Gastrocnemius medialis (tissue), 4 donors: Measurements from ENCODE around the gene KIF7. TPM values are rescaled to one million over a fixed set of nuclear protein-coding genes. Genes with fewer than 3 reads are reported as not detected.

Experiments used
- ATAC-seq, 2 donors: fragments of 150-250 bp; one replicate each; pipeline ENCODE4 v1.9.1; 2016
- DNase-seq, 2 donors: peaks; one replicate each; pipeline ENCODE4 v3.0.0-alpha.2; 2019
- H3K27ac ChIP-seq, 4 donors: fragments of 200-600 bp; sonication (generic); 1 replicate in 1 of 4; 2 replicates in 3 of 4; pipeline ENCODE4 v1.5.1; 2016 to 2018; ENCODE audit warnings: mild to moderate bottlenecking in 2 of 4, moderate library complexity in 1 of 4
- H3K27me3 ChIP-seq, 3 donors: fragments of 200-600 bp; sonication (generic) in 2 of 3; 1 replicate in 1 of 3; 2 replicates in 2 of 3; pipeline versions ENCODE4 v1.5.1 to v1.6.0; 2016 to 2019; ENCODE audit warnings: mild to moderate bottlenecking in 1 of 3, moderate library complexity in 1 of 3
- H3K36me3 ChIP-seq, 2 donors: fragments of 200-600 bp; sonication (generic) in 1 of 2; one replicate each; pipeline ENCODE4 v1.5.1; 2017 to 2018
- H3K4me1 ChIP-seq, 2 donors: fragments of 200-600 bp; sonication (generic) in 1 of 2; one replicate each; pipeline ENCODE4 v1.5.1; 2016 to 2017; ENCODE audit warnings: mild to moderate bottlenecking in 2 of 2
- H3K4me3 ChIP-seq, 4 donors: fragments of 200-600 bp; sonication (generic) in 3 of 4; 1 replicate in 1 of 4; 2 replicates in 3 of 4; pipeline ENCODE4 v1.5.1; 2016 to 2019; ENCODE audit warnings: mild to moderate bottlenecking in 2 of 4
- H3K9me3 ChIP-seq, 3 donors: fragments of 200-600 bp; sonication (generic) in 2 of 3; 1 replicate in 1 of 3; 2 replicates in 2 of 3; pipeline ENCODE4 v1.5.1; 2016 to 2019
- POLR2A ChIP-seq, 2 donors: fragments of 450-650 bp; IDR thresholded peaks; one replicate each; pipeline ENCODE4 v1.6.1; 2017; ENCODE audit warnings: antibody characterized with exemption in 2 of 2, mild to moderate bottlenecking in 2 of 2, moderate library complexity in 2 of 2
- in situ Hi-C, 4 donors: fragments of 200-750 bp; cut with MboI; loops; one replicate each; pipeline versions ENCODE4 v1.15.0 to v1.8.0; 2017; ENCODE audit warnings: low sequenced_read_pairs in 4 of 4
- intact Hi-C: fragments of 100-400 bp; cut with DNase I; formaldehyde crosslinking; loops from one replicate; pipeline ENCODE4 v1.15.1; 2023; ENCODE audit warnings: low total_unique reads
- total RNA-seq, 4 donors: library from RNA; depleted of rRNA; stranded (reverse); fragments of >200 nt; gene quantifications; one replicate each; pipeline versions ENCODE4 v1.1.0 to v1.2.3, GENCODE V29; 2016
- TF ChIP-seq, protein P1 (sequence below), 5 experiments: fragments of 450-650 bp in 3 of 5; fragments of 200-600 bp in 2 of 5; sonication (generic) in 2 of 5; IDR thresholded peaks in 4 of 5; conservative IDR thresholded peaks in 1 of 5; 1 replicate in 4 of 5; 2 replicates in 1 of 5; pipeline ENCODE4 v1.5.1; 2016 to 2019; ENCODE audit warnings: antibody characterized with exemption in 5 of 5, mild to moderate bottlenecking in 3 of 5, moderate library complexity in 3 of 5

Gene KIF7
- total RNA-seq, 4 donors from 2014 or later, result 0.19 to 0.66 (median 0.61) TPM

GRCh38 chr15:89657686-89658200 lies 2.5 kb upstream of the KIF7 start:
- Histone ChIP-seq H3K27me3 (peaks cover 3 to 15% (median 8%) of the 10 kb centered on the region in 3 donors), H3K4me1 (peaks cover 9 to 11% of the 10 kb centered on the region in 2 donors), H3K9me3 (no peaks in the 10 kb centered on the region), H3K36me3 (no peaks in the 10 kb centered on the region), H3K27ac (no peak overlapping the region), H3K4me3 (no peak overlapping the region)
- ATAC-seq (no peak), DNase-seq (no peak)
- in situ Hi-C loops, result no loop called here
- intact Hi-C loops, result no loop called here
- TF ChIP-seq POLR2A (IDR thresholded peaks at IDR 0.05), result no peak
- TF ChIP-seq, protein P1, sequence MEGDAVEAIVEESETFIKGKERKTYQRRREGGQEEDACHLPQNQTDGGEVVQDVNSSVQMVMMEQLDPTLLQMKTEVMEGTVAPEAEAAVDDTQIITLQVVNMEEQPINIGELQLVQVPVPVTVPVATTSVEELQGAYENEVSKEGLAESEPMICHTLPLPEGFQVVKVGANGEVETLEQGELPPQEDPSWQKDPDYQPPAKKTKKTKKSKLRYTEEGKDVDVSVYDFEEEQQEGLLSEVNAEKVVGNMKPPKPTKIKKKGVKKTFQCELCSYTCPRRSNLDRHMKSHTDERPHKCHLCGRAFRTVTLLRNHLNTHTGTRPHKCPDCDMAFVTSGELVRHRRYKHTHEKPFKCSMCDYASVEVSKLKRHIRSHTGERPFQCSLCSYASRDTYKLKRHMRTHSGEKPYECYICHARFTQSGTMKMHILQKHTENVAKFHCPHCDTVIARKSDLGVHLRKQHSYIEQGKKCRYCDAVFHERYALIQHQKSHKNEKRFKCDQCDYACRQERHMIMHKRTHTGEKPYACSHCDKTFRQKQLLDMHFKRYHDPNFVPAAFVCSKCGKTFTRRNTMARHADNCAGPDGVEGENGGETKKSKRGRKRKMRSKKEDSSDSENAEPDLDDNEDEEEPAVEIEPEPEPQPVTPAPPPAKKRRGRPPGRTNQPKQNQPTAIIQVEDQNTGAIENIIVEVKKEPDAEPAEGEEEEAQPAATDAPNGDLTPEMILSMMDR (IDR thresholded peaks at IDR 0.05 in 4 of 5, conservative IDR thresholded peaks at IDR 0.05 in 1 of 5), result no peak

DNA sequence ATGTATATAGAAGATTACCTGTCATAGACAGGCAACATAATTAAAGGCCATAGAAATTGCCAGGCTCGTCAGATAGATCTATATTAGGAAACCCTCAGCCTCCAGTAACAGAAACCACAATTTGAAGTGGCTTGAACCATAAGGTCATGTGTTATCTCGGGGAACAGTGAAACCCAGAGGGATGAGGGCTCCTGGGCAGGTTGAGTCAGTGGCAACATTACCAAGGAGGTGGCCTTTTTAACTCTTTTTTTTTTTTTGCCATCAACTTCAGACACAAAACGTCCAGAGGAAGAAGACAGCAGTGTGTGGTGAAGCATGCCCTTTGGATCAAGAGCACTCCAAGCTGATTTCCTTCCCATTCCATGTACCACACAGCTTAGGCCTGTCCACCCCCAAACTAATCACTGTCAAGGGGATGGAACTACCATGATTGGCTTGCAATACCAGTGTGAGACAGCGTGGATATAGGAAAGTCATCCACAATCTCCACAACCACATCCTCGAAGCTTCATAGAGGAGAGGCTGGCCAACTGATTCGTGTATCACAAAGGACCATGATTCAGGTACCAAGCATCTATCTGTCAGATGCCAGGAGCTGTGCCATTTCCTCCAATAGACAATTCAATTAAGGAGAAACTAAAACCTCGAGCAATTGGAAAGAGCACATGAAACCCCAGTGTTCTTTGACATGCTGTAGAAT lies 999 bp upstream of the KIF7 start:
- in situ Hi-C loops, result no loop called here

DNA sequence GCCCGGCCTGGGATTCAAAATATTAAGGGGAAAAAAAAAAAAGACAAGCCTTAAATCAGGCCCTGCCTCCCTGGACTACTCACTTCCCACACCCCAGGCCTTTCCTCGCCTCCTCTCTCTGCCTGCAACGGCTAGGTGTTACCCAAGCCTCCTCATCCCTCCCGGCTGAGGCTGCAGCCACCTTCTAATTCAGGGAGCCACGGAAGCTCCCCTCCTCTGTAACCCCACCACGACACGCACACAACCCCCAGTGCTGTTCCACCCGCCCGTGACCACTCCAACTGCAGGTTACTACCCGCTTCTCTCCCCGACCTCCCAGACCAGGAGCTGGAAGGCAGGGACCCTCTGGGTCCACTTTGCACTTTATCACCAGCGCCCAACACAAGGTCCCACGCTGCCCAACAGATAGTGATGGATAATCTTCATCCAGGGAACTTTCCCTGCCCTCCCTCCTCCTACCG lies 936 bp downstream of the KIF7 start:
- Histone ChIP-seq H3K27ac (no peak overlapping the region), H3K9me3 (no peaks in the 10 kb centered on the region), H3K36me3 (no peaks in the 10 kb centered on the region), H3K4me3 (peak overlapping the region; percentile 57 to 71 (median 64)), H3K27me3 (peaks cover 3 to 15% (median 8%) of the 10 kb centered on the region in 3 donors), H3K4me1 (peaks cover 4 to 10% of the 10 kb centered on the region in 2 donors)
- ATAC-seq (peak in 1 of 2 donors; percentile 17), DNase-seq (no peak)
- intact Hi-C loops, result no loop called here
- TF ChIP-seq, protein P1 (IDR thresholded peaks at IDR 0.05 in 4 of 5, conservative IDR thresholded peaks at IDR 0.05 in 1 of 5), result no peak
- TF ChIP-seq POLR2A (IDR thresholded peaks at IDR 0.05), result no peak
- in situ Hi-C loops, result no loop called here

More for the DNA sequence above, 999 bp upstream of the KIF7 start:
- Histone ChIP-seq H3K27ac (no peak overlapping the region), H3K36me3 (no peaks in the 10 kb centered on the region), H3K4me1 (peaks cover 4 to 10% of the 10 kb centered on the region in 2 donors), H3K9me3 (no peaks in the 10 kb centered on the region), H3K4me3 (no peak overlapping the region), H3K27me3 (peaks cover 3 to 15% (median 8%) of the 10 kb centered on the region in 3 donors)
- intact Hi-C loops, result no loop called here
- DNase-seq, result no peak
- no peak for ATAC-seq
- TF ChIP-seq, protein P1 (IDR thresholded peaks at IDR 0.05 in 4 of 5, conservative IDR thresholded peaks at IDR 0.05 in 1 of 5), result no peak
- no peak for TF ChIP-seq POLR2A (IDR thresholded peaks at IDR 0.05)

DNA sequence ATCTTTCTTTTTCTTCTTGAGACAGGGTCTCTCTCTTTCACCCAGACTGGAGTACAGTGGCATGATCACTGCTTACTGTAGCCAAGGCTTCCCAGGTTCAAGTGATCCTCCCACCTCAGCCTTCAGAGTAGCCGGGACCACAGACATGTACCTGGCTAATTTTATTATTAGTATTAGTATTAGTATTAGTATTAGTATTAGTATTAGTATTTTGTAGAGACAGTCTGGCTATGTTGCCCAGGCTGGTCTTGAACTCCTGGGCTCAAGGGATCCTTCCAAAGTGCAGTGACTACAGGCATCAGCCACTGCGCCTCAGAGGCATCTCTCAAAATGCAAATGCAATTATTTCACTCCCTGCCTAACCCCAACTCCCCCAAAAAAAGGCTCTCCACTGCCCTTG lies 1.7 kb downstream of the KIF7 start:
- intact Hi-C loops, result no loop called here
- no peak for TF ChIP-seq POLR2A (IDR thresholded peaks at IDR 0.05)
- TF ChIP-seq, protein P1 (IDR thresholded peaks at IDR 0.05 in 4 of 5, conservative IDR thresholded peaks at IDR 0.05 in 1 of 5), result no peak
- in situ Hi-C loops, result no loop called here
- no peaks in the 10 kb centered on the region for H3K36me3 ChIP-seq
- H3K4me1 ChIP-seq, result peaks cover 4 to 10% of the 10 kb centered on the region in 2 donors
- DNase-seq (no peak), ATAC-seq (no peak)
- no peak overlapping the region for H3K27ac ChIP-seq
- H3K4me3 ChIP-seq, result no peak overlapping the region
- no peaks in the 10 kb centered on the region for H3K9me3 ChIP-seq
- H3K27me3 ChIP-seq, result peaks cover 3 to 15% (median 8%) of the 10 kb centered on the region in 3 donors
